SH-SY5Y (cell line): ENCODE results near the gene SLC38A3.

ENCODE experiments used
- GATA2 ChIP-seq: IDR thresholded peaks from 2 replicates; pipeline ENCODE4 v1.6.1; 2011; ENCODE audit warnings: mild to moderate bottlenecking, low read depth, low read length
- GATA3 ChIP-seq: IDR thresholded peaks from 2 replicates; pipeline ENCODE4 v1.6.1; 2011; ENCODE audit warnings: low read depth, mild to moderate bottlenecking, low read length, moderate library complexity

GRCh38 chr3:50179710-50180109, 25.4 kb upstream of the SLC38A3 start:
- TF ChIP-seq GATA2 (no peak), GATA3 (no peak)
